ENCODE measurements around the gene PTRH1. TPM values are rescaled to one million over a fixed set of nuclear protein-coding genes. Genes with fewer than 3 reads are reported as not detected.

Gene PTRH1
- total RNA-seq, 2 donors from 2014 or later = 5.5 to 8.3 TPM

DNA sequence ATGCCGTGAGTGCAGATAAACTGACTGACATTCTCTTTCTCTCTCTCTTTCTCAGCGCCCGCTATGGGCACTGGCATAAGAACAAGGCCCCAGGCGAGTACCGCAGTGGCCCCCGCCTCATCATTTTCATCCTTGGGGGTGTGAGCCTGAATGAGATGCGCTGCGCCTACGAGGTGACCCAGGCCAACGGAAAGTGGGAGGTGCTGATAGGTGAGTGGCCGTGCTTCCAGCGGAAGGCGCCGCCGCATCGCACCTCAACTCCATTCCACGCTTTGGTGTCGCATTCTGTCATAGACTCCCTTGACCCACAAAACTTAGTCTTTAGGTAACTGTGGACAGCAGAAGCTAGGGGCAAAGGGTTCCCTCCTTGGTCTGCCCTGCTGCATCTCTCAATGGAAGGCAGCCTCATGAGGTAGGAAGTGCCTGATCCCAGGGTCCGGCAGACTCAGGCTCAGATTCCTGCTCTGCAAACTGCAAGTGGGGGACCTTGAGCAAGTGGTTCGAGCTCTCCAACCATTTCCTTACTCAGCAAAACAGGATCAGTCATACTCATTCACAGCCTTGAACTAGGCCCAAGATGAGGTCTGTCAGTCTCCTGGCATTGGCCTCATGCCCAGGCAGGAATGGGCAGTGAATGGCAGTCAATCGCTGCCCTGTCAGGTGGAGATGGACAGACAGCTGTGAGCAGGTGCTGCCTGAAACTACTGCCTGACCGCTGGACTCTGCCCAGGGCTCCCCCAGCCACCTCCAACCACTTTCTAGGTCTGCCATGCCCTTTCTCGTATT lies 32.9 kb downstream of the PTRH1 start:
- intact Hi-C loops (cut with DNase I, micrococcal nuclease) = no loop called here
- DNase-seq (no peak), ATAC-seq (no peak)

DNA sequence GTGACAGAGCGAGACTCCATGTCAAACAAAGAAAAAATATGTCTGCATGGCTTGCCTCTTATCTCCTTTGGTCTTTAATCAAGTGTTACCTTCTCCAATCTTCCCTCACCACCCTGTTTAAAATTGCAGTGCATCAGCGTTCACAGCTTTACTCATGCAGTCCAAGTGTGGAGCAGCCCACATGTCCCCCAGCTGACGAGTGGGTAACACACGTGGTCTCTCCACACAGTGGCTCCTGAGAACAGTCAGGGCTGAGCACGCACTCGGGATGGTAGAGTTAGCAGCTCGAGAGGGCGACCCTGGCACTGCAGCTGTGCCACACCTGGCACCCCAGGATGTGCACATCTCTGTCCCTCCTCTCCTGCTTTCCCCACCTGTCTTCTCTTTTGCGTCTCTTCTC lies 34.6 kb downstream of the PTRH1 start:
- intact Hi-C loops (cut with DNase I, micrococcal nuclease) = no loop called here

DNA sequence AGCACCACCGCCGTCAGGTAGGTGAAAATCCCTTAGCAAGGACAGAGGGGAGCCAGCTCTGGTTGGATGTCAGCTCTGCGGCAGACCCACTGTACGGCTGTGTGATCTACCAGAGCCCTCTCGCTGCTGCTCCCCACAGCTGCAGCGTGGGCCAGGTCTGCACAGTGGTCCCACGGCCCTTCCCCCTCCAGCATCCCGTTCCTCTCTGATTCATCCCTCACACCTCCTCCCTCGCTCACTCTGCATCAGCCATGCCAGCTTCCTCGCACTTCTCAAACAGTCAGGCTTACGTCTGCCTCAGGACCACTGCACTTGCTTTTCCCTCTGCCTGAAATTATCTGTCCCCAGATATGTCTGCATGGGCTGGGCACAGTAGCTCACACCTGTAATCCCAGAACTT lies 35.2 kb downstream of the PTRH1 start:
- no peak for DNase-seq
- no peak for ATAC-seq
- intact Hi-C loops (cut with DNase I, micrococcal nuclease) = no loop called here

More for the DNA sequence above, 34.6 kb downstream of the PTRH1 start:
- no peak for ATAC-seq
- DNase-seq = no peak

DNA sequence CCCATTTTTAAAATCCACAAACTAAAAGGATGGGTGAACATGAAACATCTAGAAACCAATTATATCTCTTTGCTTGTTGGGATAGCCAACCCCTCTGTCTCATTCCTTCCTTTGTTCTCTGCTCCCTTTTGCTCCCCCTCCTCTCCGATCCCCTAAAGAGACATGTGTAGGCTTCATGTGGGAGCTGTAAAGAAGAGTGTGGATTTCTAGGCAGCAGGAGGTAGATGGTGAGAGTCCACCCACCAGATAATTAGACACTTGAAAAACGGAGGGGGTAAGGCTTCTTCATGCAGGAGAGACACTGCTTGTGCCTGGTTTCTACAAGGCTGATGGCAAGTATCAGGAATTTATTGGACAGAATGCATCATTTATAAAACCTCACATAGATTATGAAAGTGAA lies 36.0 kb downstream of the PTRH1 start:
- DNase-seq (no peak), ATAC-seq (no peak)
- intact Hi-C loops (cut with DNase I, micrococcal nuclease) = no loop called here

- DNase-seq (no peak), ATAC-seq (no peak)
- intact Hi-C loops (cut with DNase I, micrococcal nuclease) = no loop called here
Measured at GRCh38 chr9:127676638-127677037, 38.8 kb downstream of the PTRH1 start.

DNA sequence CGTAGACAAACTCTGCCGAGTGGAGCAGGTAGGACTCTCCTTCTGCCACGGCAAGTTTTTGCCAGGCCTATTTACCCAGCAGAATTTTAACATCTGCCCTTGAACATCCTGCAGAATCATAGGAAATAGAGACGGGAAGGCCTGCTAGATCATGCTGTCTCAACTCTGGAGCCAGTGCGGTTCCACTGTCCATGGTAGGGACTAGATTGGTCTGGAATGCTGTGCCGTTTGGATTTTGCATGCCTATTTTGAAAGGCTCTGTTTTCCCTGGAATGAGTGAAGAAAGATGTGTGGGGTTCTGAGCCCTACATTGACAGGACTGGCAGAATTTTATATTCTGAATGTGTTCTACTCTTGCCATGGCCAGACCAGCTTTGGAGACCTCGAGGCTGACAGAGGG lies 42.2 kb downstream of the PTRH1 start:
- intact Hi-C loops (cut with DNase I, micrococcal nuclease) = no loop called here
- ATAC-seq (no peak), DNase-seq (no peak)

DNA sequence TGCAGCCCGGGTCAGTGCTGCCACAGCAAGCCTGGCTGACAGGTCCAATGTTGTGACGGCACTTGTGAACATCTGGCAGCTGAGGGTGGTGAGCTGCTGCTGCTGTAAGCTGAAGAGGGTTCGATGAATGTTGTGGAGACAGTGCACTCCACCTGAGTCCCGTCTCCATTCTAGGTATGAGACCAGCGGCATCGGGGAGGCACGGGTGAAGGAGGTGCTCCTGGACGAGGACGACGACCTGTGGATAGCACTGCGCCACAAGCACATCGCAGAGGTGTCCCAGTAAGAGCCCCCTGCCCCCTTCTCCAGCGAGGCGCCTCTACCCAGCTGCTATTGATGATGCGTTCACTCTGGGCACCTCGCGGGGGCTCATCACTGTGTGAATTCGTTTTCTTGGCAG lies 47.6 kb downstream of the PTRH1 start:
- no peak for ATAC-seq
- intact Hi-C loops (cut with DNase I, micrococcal nuclease) = no loop called here
- no peak for DNase-seq

DNA sequence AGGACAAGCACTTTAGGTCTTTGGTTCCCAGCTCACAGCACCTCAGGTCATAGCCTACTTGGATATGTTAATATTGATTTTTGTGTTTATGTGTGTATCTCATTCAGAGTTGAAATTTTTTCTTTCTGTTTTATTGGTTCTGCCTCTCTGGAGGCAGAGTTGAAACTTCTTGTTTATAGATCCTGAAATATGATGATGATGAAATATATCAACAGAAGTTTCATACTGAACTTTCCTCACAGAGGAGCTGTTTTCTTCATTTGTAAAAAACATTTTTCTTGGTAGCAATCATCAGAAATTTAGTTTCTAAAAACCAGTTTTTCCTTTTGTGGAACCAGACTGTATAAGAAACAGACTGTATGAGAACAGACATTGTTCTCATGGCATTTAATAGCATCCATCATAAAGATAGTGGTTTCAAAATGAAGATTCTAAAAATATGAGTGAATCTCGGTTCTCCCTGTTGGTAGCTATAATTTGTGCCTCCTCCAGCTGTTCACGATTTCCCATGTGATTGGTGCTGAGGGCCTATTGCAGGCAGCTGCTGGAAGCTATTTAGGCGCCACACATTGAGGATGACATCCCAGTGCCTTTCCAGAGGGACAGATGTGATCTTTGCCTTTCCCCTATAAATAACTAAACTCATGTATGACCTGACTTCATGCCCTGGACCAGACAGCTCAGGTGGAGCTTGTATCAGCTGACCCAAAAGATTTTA lies 48.2 kb downstream of the PTRH1 start:
- no peak for ATAC-seq
- intact Hi-C loops (cut with DNase I, micrococcal nuclease) = no loop called here
- DNase-seq = no peak

DNA sequence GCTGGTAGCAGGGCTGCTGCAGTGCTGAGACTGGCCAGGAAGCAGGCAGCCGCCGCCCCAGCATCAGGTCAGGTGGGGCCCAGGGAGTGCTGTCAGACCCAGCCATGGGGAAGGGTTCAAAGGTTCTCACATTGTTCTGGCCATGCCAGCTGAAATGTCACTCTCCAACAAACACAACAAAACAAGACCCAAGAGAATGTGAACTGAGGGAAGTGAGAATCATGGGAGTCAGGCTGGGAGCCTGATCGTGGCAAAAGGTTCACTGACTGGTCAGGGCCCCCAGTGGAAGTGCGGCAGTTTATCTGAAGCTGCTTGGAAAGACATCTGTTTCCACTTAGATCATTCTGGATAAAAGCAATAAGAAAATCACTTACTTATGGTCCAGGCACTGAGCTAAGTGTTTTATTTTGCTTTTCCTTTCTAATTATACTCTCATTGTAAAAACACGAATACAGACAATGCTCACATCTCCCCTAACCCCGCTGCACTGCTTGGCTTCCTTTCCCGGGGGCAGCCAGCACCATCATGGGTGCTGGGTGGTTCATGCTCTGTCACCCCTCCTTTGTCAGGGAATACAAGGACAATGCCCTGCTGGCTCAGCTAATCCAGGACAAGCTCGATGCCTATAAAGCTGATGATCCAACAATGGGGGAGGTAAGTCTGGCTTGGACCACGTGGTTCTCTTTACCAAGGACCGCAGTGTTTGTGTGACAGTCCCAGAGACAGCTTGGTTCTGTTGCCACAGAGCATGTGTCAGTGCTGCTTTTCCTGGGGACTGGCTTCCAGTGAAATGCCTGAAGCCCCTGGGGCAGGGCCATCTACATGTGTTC lies 50.6 kb downstream of the PTRH1 start:
- DNase-seq = peak in 1 of 2 donors; percentile 19
- ATAC-seq = peak; percentile 70
- intact Hi-C loops (cut with DNase I, micrococcal nuclease) = no loop called here

GRCh38 chr9:127664324-127664677 lies 51.2 kb downstream of the PTRH1 start:
- ATAC-seq (no peak), DNase-seq (no peak)
- intact Hi-C loops (cut with DNase I, micrococcal nuclease) = no loop called here

Other genes starting within 250 kb of the PTRH1 start
- 10 to 100 TPM in 1 of 2 donors, 1 to 10 TPM in 1; 9.0 to 15.0 TPM for gene STXBP1, start 103.4 kb downstream of the PTRH1 start, total RNA-seq
- under 1 TPM in 1 of 2 donors, not detected in 1; 0.14 TPM for gene CFAP157, start 8.7 kb downstream of the PTRH1 start, total RNA-seq
- under 1 TPM in 1 of 2 donors, not detected in 1; 0.08 TPM for gene TTC16, start 416 bp upstream of the PTRH1 start, total RNA-seq
- 10 to 100 TPM; 32.0 to 32.7 TPM for gene TOR2A, start 19.6 kb upstream of the PTRH1 start, total RNA-seq
- gene SH2D3C, start 63.0 kb upstream of the PTRH1 start, total RNA-seq = 1 to 10 TPM; 2.8 to 3.1 TPM
- 10 to 100 TPM; 70.4 to 87.4 TPM for gene CDK9, start 70.4 kb upstream of the PTRH1 start, total RNA-seq
- 10 to 100 TPM; 31.4 to 47.0 TPM for gene FPGS, start 87.2 kb upstream of the PTRH1 start, total RNA-seq
- gene ENG, start 139.0 kb upstream of the PTRH1 start, total RNA-seq = 10 to 100 TPM; 15.1 to 26.5 TPM
- gene AK1, start 162.0 kb upstream of the PTRH1 start, total RNA-seq = 100 to 1,000 TPM; 114 to 141 TPM
- gene ST6GALNAC6, start 183.9 kb upstream of the PTRH1 start, total RNA-seq = 100 to 1,000 TPM; 222 to 302 TPM
- gene ST6GALNAC4, start 201.4 kb upstream of the PTRH1 start, total RNA-seq = 10 to 100 TPM; 37.5 to 46.9 TPM
- 1 to 10 TPM; 1.3 to 1.9 TPM for gene PIP5KL1, start 215.1 kb upstream of the PTRH1 start, total RNA-seq
- gene DPM2, start 222.2 kb upstream of the PTRH1 start, total RNA-seq = 10 to 100 TPM; 25.1 to 28.6 TPM

Data from left colon (tissue), 2 donors.